Measurements from ENCODE around the gene RWDD1. TPM values are rescaled to one million over a fixed set of nuclear protein-coding genes. Genes with fewer than 3 reads are reported as not detected.
A peak's percentile ranks its signal among the peaks of the same experiment; 100 is the strongest.

The RWDD1 gene
- total and polyA plus RNA-seq, 2 of the 13 experiments (the other 11 are each of a cell fraction or from before 2014, with no cell fraction given) = 27.4 to 67.1 TPM

DNA sequence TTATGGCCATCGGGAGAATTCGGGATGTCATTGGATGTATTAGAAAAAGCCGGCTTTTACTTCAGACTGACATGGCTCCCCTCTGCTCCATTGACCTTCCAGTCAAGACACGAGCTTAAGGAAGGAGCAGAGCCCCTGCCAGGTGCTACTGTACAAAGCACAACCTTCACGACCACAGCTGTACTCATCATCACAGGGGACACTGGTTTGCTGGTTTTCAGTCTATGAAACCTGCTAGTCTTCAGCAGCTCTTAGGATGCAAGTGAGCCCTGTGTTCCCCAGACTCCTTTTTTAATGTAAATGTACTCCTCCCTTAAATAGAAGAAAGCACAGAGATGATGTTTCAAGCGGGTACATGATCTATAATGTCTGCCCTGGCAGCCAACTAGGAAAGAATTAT, 23.9 kb upstream of the RWDD1 start:
- ATAC-seq = no peak
- ChIA-PET CTCF (ENCODE audit: low intra/inter-chr PET ratio, low total read pairs) (no interaction called here), POLR2A (no interaction called here)
- Histone ChIP-seq H3K9ac (ENCODE audit: insufficient read depth, low read depth, low read length) (no peak overlapping the region), H3K9me3 (ENCODE audit: low read length) (no peaks in the 10 kb centered on the region), H3K4me3 (replicated peaks in 1 of 3; ENCODE audit: insufficient read depth in 1 of 3, low read depth in 2 of 3, low read length in 3 of 3) (no peak overlapping the region), H3K36me3 (replicated peaks in 1 of 2; ENCODE audit: control insufficient read depth in 1 of 2, insufficient read depth in 2 of 2, low read length in 2 of 2) (no peaks in the 10 kb centered on the region), H3K27ac (ENCODE audit: extremely low read length, insufficient read depth, low read length) (no peak overlapping the region), H3K4me1 (ENCODE audit: insufficient read depth, low read length) (peaks cover 17% of the 10 kb centered on the region), H3K4me2 (ENCODE audit: low read depth, low read length) (no peak overlapping the region), H3K79me2 (ENCODE audit: insufficient read depth, low read length) (no peaks in the 10 kb centered on the region), H4K20me1 (ENCODE audit: insufficient read depth, low read length) (no peaks in the 10 kb centered on the region), H3K27me3 (ENCODE audit: control insufficient read depth in 1 of 2, insufficient read depth in 2 of 2, low read length in 2 of 2) (peaks cover 0 to 3% of the 10 kb centered on the region in 2 experiments; a peak in 1 of 5 replicates), H2AFZ (ENCODE audit: low read length) (no peak overlapping the region)
- TF ChIP-seq, protein P1, sequence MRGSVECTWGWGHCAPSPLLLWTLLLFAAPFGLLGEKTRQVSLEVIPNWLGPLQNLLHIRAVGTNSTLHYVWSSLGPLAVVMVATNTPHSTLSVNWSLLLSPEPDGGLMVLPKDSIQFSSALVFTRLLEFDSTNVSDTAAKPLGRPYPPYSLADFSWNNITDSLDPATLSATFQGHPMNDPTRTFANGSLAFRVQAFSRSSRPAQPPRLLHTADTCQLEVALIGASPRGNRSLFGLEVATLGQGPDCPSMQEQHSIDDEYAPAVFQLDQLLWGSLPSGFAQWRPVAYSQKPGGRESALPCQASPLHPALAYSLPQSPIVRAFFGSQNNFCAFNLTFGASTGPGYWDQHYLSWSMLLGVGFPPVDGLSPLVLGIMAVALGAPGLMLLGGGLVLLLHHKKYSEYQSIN (CRISPR knock-in tag; IDR thresholded peaks at IDR 0.05; ENCODE audit: borderline replicate concordance) = no peak
- TF ChIP-seq KLF13 (CRISPR knock-in tag; IDR thresholded peaks at IDR 0.05) = no peak
- in situ Hi-C loops (cut with HindIII; ENCODE audit: extremely low pct_ligation_motif_present, low pct_unique_long_range_greater_than_20kb) (no loop called here), intact Hi-C loops (cut with micrococcal nuclease; ENCODE audit: unreplicated experiment) (no loop called here)
- FAIRE-seq = no peak
- no peak for DNase-seq (ENCODE audit: low spot score)
- no TSS peak for BruUV-seq (replicated peaks)
- 2% methylated on average over 2 of the region's 6 CpGs for WGBS (ENCODE audit: low lambda C conversion rate)

DNA sequence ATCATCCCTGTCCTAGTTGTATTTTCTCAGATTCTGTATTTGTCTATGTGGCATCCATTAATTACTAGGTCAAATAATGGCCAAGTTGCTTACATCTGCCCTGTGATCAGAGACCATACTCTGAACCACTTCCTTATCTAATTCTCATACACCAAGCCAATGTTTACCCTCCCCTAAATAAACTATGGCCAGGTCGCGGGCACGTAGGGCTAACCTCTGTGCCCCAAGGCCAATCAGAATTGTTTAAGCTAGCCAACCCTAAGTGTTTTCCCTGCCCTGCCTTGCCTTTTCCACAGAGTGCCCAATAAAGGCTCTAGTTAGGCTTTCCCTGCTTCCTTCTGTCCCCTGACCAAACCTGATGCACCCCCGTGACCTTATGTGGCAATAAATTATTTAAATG, 20.5 kb upstream of the RWDD1 start:
- Histone ChIP-seq H3K79me2 (ENCODE audit: insufficient read depth, low read length) (no peaks in the 10 kb centered on the region), H3K4me3 (replicated peaks in 1 of 3; ENCODE audit: insufficient read depth in 1 of 3, low read depth in 2 of 3, low read length in 3 of 3) (no peak overlapping the region; a peak in 1 of 6 replicates), H3K36me3 (replicated peaks in 1 of 2; ENCODE audit: control insufficient read depth in 1 of 2, insufficient read depth in 2 of 2, low read length in 2 of 2) (no peaks in the 10 kb centered on the region), H2AFZ (ENCODE audit: low read length) (no peak overlapping the region), H3K9ac (ENCODE audit: insufficient read depth, low read depth, low read length) (no peak overlapping the region), H3K4me2 (ENCODE audit: low read depth, low read length) (peak overlapping the region; percentile 61), H4K20me1 (ENCODE audit: insufficient read depth, low read length) (no peaks in the 10 kb centered on the region), H3K27me3 (ENCODE audit: control insufficient read depth in 1 of 2, insufficient read depth in 2 of 2, low read length in 2 of 2) (peaks cover 0 to 8% of the 10 kb centered on the region in 2 experiments; a peak in 1 of 5 replicates), H3K4me1 (ENCODE audit: insufficient read depth, low read length) (peaks cover 17% of the 10 kb centered on the region), H3K27ac (ENCODE audit: extremely low read length, insufficient read depth, low read length) (no peak overlapping the region), H3K9me3 (ENCODE audit: low read length) (no peaks in the 10 kb centered on the region)
- BruUV-seq (replicated peaks) = no TSS peak
- ATAC-seq (peak; percentile 99), DNase-seq (ENCODE audit: low spot score) (peak; percentile 72), FAIRE-seq (peak; percentile 63)
- WGBS (ENCODE audit: low lambda C conversion rate) = 0% methylated on average over 4 of the region's 4 CpGs
- ChIA-PET CTCF (ENCODE audit: low intra/inter-chr PET ratio, low total read pairs) (no interaction called here), POLR2A (no interaction called here)
- intact Hi-C loops (cut with micrococcal nuclease; ENCODE audit: unreplicated experiment) (no loop called here), in situ Hi-C loops (cut with HindIII; ENCODE audit: extremely low pct_ligation_motif_present, low pct_unique_long_range_greater_than_20kb) (no loop called here)
- TF ChIP-seq HMG20A (CRISPR knock-in tag; IDR thresholded peaks at IDR 0.05; ENCODE audit: borderline replicate concordance) = peak; percentile 75; the same call in 1 of the 2 replicates
- TF ChIP-seq, protein P2, sequence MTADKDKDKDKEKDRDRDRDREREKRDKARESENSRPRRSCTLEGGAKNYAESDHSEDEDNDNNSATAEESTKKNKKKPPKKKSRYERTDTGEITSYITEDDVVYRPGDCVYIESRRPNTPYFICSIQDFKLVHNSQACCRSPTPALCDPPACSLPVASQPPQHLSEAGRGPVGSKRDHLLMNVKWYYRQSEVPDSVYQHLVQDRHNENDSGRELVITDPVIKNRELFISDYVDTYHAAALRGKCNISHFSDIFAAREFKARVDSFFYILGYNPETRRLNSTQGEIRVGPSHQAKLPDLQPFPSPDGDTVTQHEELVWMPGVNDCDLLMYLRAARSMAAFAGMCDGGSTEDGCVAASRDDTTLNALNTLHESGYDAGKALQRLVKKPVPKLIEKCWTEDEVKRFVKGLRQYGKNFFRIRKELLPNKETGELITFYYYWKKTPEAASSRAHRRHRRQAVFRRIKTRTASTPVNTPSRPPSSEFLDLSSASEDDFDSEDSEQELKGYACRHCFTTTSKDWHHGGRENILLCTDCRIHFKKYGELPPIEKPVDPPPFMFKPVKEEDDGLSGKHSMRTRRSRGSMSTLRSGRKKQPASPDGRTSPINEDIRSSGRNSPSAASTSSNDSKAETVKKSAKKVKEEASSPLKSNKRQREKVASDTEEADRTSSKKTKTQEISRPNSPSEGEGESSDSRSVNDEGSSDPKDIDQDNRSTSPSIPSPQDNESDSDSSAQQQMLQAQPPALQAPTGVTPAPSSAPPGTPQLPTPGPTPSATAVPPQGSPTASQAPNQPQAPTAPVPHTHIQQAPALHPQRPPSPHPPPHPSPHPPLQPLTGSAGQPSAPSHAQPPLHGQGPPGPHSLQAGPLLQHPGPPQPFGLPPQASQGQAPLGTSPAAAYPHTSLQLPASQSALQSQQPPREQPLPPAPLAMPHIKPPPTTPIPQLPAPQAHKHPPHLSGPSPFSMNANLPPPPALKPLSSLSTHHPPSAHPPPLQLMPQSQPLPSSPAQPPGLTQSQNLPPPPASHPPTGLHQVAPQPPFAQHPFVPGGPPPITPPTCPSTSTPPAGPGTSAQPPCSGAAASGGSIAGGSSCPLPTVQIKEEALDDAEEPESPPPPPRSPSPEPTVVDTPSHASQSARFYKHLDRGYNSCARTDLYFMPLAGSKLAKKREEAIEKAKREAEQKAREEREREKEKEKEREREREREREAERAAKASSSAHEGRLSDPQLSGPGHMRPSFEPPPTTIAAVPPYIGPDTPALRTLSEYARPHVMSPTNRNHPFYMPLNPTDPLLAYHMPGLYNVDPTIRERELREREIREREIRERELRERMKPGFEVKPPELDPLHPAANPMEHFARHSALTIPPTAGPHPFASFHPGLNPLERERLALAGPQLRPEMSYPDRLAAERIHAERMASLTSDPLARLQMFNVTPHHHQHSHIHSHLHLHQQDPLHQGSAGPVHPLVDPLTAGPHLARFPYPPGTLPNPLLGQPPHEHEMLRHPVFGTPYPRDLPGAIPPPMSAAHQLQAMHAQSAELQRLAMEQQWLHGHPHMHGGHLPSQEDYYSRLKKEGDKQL (CRISPR knock-in tag; IDR thresholded peaks at IDR 0.05; ENCODE audit: low read depth) = peak; percentile 76
- TF ChIP-seq GFI1 (CRISPR knock-in tag; IDR thresholded peaks at IDR 0.05; ENCODE audit: borderline replicate concordance) = no peak
- no peak for TF ChIP-seq CC2D1A (CRISPR knock-in tag; IDR thresholded peaks at IDR 0.05)
- no peak for TF ChIP-seq ZBTB43 (CRISPR knock-in tag; conservative IDR thresholded peaks at IDR 0.05)
- TF ChIP-seq SAFB2 (CRISPR knock-in tag; IDR thresholded peaks at IDR 0.05; ENCODE audit: borderline replicate concordance, low read depth) = no peak
- no peak for TF ChIP-seq MBD4 (IDR thresholded peaks at IDR 0.05; ENCODE audit: borderline replicate concordance, low read length)
- TF ChIP-seq GATA4 (IDR thresholded peaks at IDR 0.05; ENCODE audit: borderline replicate concordance, low read depth) = peak; percentile 50; the same call in 1 of the 2 replicates

All from HepG2 (cell line).